GM12873 (cell line): Measurements from ENCODE around the gene CADM1.

Experiments used
- TF ChIP-seq, protein P1 (sequence below): IDR thresholded peaks from 2 replicates; pipeline ENCODE4 v1.5.1; 2012; ENCODE audit warnings: low read depth, mild to moderate bottlenecking, moderate library complexity, low read length, control low read depth; ENCODE audit not compliant: insufficient read depth; ENCODE audit errors: missing control alignments

CADM1 gene

DNA sequence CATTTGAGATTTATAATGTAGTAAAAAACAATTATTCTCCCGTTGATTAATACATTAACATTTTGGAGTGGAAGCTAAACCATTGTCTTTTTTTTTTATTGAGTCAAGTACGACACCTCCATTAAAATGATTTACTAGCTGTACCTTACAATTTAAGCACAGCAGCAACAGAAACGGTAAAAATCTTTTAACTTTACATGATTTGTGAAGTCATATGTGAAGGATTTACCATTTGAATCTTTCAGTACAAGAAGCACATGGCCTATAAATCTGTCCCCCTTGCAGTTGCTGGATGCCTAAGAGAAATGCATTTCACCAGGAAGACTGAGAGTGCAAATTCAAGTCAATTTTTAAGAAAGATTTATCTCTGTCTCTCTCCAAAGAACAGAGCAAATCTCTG lies 324.6 kb downstream of the CADM1 start:
- TF ChIP-seq, protein P1, sequence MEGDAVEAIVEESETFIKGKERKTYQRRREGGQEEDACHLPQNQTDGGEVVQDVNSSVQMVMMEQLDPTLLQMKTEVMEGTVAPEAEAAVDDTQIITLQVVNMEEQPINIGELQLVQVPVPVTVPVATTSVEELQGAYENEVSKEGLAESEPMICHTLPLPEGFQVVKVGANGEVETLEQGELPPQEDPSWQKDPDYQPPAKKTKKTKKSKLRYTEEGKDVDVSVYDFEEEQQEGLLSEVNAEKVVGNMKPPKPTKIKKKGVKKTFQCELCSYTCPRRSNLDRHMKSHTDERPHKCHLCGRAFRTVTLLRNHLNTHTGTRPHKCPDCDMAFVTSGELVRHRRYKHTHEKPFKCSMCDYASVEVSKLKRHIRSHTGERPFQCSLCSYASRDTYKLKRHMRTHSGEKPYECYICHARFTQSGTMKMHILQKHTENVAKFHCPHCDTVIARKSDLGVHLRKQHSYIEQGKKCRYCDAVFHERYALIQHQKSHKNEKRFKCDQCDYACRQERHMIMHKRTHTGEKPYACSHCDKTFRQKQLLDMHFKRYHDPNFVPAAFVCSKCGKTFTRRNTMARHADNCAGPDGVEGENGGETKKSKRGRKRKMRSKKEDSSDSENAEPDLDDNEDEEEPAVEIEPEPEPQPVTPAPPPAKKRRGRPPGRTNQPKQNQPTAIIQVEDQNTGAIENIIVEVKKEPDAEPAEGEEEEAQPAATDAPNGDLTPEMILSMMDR = no peak

DNA sequence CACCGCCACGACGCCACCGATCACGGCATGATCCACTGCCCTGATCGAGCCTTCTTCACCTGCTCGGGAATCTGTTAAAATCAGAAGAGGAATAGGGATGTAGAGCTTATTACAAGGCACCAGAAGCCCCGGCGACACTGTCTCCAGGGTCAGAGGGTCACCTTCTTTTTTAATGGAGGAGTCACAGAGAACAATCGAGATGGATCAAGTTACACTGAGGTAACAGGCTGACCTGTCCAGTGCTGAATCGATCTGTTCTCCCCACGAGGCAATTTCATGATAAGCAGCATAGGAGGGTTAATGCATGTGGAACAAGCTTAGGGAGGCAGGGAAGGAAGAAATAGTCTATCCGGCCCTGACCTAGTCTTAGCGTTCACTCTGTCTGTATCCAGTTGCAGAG lies 325.5 kb downstream of the CADM1 start:
- TF ChIP-seq, protein P1 = no peak

DNA sequence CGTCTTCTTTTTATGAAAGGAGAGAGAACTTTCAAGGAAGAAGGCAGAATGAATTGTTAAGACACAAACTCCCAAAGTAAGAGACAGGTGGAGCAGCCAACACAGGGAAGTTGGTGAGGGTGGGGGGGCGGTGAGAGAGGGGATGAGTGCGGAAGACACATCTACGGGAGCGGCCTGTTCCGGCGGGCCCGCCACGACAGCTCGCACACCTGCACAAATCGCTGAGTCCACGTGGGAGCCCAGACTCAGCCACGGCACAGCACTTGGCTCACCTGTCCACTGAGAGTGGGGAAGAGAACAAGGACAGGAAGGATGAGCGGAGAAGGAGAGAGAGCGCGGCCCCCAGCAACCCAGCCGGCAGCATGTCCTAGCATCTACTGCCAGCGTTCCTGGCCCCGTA lies 331.1 kb downstream of the CADM1 start:
- TF ChIP-seq, protein P1 = no peak

GRCh38 chr11:115170133-115170815 lies 333.9 kb downstream of the CADM1 start:
- TF ChIP-seq, protein P1 = peak; percentile 65

DNA sequence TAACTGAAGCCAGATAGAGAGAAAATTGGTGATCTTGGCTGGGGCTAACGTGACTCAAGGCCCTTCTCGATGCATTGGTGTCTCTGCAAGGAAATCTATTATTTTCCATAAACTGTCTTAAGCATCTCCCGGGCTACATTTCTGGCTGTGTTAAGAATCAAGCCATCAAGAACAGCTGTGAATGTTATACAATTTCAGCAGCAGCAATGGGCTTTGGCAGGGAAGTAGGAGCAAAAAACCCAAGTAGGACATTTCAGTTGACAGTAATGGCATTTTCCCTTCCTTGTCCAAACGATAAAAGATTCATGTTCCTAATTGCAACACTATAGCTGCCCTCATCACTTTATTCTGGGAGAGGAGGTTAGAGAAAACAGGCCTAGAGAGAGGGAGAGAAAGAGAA lies 335.0 kb downstream of the CADM1 start:
- TF ChIP-seq, protein P1 = no peak

DNA sequence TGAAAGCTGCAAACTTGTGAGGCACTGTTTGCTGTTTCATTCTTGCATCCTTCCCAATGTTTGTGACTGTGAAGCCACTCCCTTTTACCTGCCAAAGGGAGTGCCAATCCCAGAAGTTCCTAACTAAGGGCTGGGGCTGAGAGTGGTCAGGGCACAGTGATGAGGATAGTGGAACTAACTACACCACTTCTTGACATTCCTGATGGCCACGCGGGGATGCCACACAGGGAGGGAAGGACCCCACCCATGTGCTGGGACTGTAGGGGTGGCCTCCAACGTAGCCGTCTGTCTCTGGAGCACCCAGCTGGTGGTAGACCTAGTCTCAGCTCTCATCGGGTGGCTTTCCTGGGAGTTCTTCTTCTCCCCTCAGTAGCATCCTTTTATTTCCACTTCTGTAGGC lies 335.5 kb downstream of the CADM1 start:
- TF ChIP-seq, protein P1 = no peak

DNA sequence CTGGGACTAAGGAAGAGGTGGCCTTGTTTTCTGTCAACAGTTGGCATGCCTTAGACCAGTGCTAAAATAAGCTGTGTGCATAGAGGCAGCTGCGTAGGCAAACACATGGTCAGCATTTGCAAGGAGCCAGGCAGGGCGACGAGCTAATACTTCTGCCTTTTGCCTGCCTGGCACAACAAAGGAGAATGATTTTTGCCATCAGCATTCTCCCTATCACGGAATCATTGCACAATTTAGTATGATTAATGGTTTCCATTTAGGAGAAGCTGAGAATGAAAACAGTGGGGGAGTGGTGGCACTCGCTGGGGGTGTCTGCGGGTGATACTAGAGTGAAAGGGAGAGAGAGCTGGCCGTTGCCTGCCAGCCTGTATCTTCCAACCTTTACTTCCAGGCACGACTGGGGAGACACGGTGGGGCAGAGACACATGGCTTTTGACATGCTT lies 336.0 kb downstream of the CADM1 start:
- TF ChIP-seq, protein P1 = no peak
